ENCODE measurements around the gene ZRSR2. TPM values are rescaled to one million over a fixed set of nuclear protein-coding genes. Genes with fewer than 3 reads are reported as not detected.

ZRSR2 gene
- total RNA-seq, 1 donor from 2014 or later: 21.5 TPM

GRCh38 chrX:15761564-15762191 is 28.6 kb upstream of the ZRSR2 start:
- Mint-ChIP-seq H3K9me3 (no peaks in the 10 kb centered on the region), H3K36me3 (peaks cover 7% of the 10 kb centered on the region), H3K27me3 (ENCODE audit: low read depth) (no peaks in the 10 kb centered on the region), H3K27ac (no peak overlapping the region), H3K4me1 (no peaks in the 10 kb centered on the region), H3K4me3 (no peak overlapping the region)
- no peak for TF ChIP-seq CTCF (IDR thresholded peaks at IDR 0.05; ENCODE audit: unreplicated experiment)
- no peak for DNase-seq (ENCODE audit: low spot score in 2 of 2, unreplicated experiment in 2 of 2)

GRCh38 chrX:15769300-15769954 is 20.9 kb upstream of the ZRSR2 start:
- Mint-ChIP-seq H3K4me3 (no peak overlapping the region), H3K27ac (no peak overlapping the region), H3K36me3 (peaks cover 24% of the 10 kb centered on the region), H3K27me3 (ENCODE audit: low read depth) (no peaks in the 10 kb centered on the region), H3K4me1 (no peaks in the 10 kb centered on the region), H3K9me3 (peaks cover 7% of the 10 kb centered on the region)
- no peak for TF ChIP-seq CTCF (IDR thresholded peaks at IDR 0.05; ENCODE audit: unreplicated experiment)
- DNase-seq (ENCODE audit: low spot score in 2 of 2, unreplicated experiment in 2 of 2): no peak

GRCh38 chrX:15781961-15782699 is 8.2 kb upstream of the ZRSR2 start:
- no peaks in the 10 kb centered on the region for H3K27me3 Mint-ChIP-seq (ENCODE audit: low read depth)
- peak overlapping the region; percentile 19 for H3K27ac Mint-ChIP-seq
- no peak overlapping the region for H3K4me3 Mint-ChIP-seq
- peaks cover 8% of the 10 kb centered on the region for H3K9me3 Mint-ChIP-seq
- peaks cover 18% of the 10 kb centered on the region for H3K36me3 Mint-ChIP-seq
- no peak for DNase-seq (ENCODE audit: low spot score in 2 of 2, unreplicated experiment in 2 of 2)
- H3K4me1 Mint-ChIP-seq: no peaks in the 10 kb centered on the region
- no peak for TF ChIP-seq CTCF (IDR thresholded peaks at IDR 0.05; ENCODE audit: unreplicated experiment)

- Mint-ChIP-seq H3K4me3 (no peak overlapping the region), H3K9me3 (peaks cover 8% of the 10 kb centered on the region), H3K27ac (no peak overlapping the region), H3K27me3 (ENCODE audit: low read depth) (no peaks in the 10 kb centered on the region), H3K36me3 (peaks cover 17% of the 10 kb centered on the region), H3K4me1 (no peaks in the 10 kb centered on the region)
- DNase-seq (ENCODE audit: low spot score in 2 of 2, unreplicated experiment in 2 of 2): no peak
- TF ChIP-seq CTCF (IDR thresholded peaks at IDR 0.05; ENCODE audit: unreplicated experiment): no peak
Measured at GRCh38 chrX:15785176-15785750, 5.0 kb upstream of the ZRSR2 start.

- TF ChIP-seq CTCF (IDR thresholded peaks at IDR 0.05; ENCODE audit: unreplicated experiment): no peak
- peaks cover 8% of the 10 kb centered on the region for H3K9me3 Mint-ChIP-seq
- no peak overlapping the region for H3K27ac Mint-ChIP-seq
- no peaks in the 10 kb centered on the region for H3K4me1 Mint-ChIP-seq
- H3K27me3 Mint-ChIP-seq (ENCODE audit: low read depth): no peaks in the 10 kb centered on the region
- H3K4me3 Mint-ChIP-seq: no peak overlapping the region
- no peak for DNase-seq (ENCODE audit: low spot score in 2 of 2, unreplicated experiment in 2 of 2)
- H3K36me3 Mint-ChIP-seq: peaks cover 13% of the 10 kb centered on the region
Measured at GRCh38 chrX:15786915-15787314, 3.4 kb upstream of the ZRSR2 start.
